ENCODE results near the gene KLHL21. TPM values are rescaled to one million over a fixed set of nuclear protein-coding genes. Genes with fewer than 3 reads are reported as not detected.

Gene KLHL21
- total and polyA plus RNA-seq, 9 of the 15 experiments (the other 6 are each of a cell fraction or from before 2014, with no cell fraction given) = 2.1 to 42.1 (median 17.5) TPM

- peak; percentile 90 for TF ChIP-seq ARID4B (CRISPR knock-in tag; IDR thresholded peaks at IDR 0.05)
- peak; percentile 63; the same call in 1 of the 2 replicates for TF ChIP-seq BACH1 (tag; IDR thresholded peaks at IDR 0.05)
- 0 out of 2 replicates have a peak, but pooled peaks have one; percentile 19 for TF ChIP-seq ARID1B (IDR thresholded peaks at IDR 0.05)
- TF ChIP-seq HMG20B (CRISPR knock-in tag; IDR thresholded peaks at IDR 0.05) = 0 out of 2 replicates have a peak, but pooled peaks have one; percentile 25
- TF ChIP-seq ZBTB11 (CRISPR knock-in tag; IDR thresholded peaks at IDR 0.05) = peak in 2 of 3 experiments; percentile 9 to 65; a peak in 1 of 6 replicates
- peak; percentile 82 for TF ChIP-seq LCOR (CRISPR knock-in tag; IDR thresholded peaks at IDR 0.05)
- no peak for TF ChIP-seq E2F4 (CRISPR knock-in tag; IDR thresholded peaks at IDR 0.05; ENCODE audit: low read depth)
- peak; percentile 79; the same call in 1 of the 2 replicates for TF ChIP-seq ZBTB17 (CRISPR knock-in tag; IDR thresholded peaks at IDR 0.05)
- TF ChIP-seq GTF2E2 (tag; IDR thresholded peaks at IDR 0.05) = 0 out of 2 replicates have a peak, but pooled peaks have one; percentile 0
- TF ChIP-seq RBM17 (IDR thresholded peaks at IDR 0.05; ENCODE audit: borderline replicate concordance, low read depth, low read length) = no peak
- peak; percentile 98 for TF ChIP-seq BRD4 (IDR thresholded peaks at IDR 0.05)
- TF ChIP-seq TEAD4 (IDR thresholded peaks at IDR 0.05; ENCODE audit: low read length) = peak; percentile 45; the same call in 1 of the 2 replicates
- TF ChIP-seq TEAD4 (CRISPR knock-in tag; IDR thresholded peaks at IDR 0.05; ENCODE audit: borderline replicate concordance) = no peak; the same call in 1 of the 2 replicates
- peak; percentile 81 for TF ChIP-seq USF2 (CRISPR knock-in tag; IDR thresholded peaks at IDR 0.05)
- TF ChIP-seq ZNF41 (CRISPR knock-in tag; conservative IDR thresholded peaks at IDR 0.05) = peak; percentile 71; the same call in 1 of the 2 replicates
- peak; percentile 97 for TF ChIP-seq L3MBTL2 (IDR thresholded peaks at IDR 0.05)
- TF ChIP-seq ELF2 (CRISPR knock-in tag; IDR thresholded peaks at IDR 0.05) = peak; percentile 91
- peak; percentile 68 for TF ChIP-seq POLR2G (IDR thresholded peaks at IDR 0.05; ENCODE audit: low read depth, low read length)
These were observed 1.4 kb upstream of the KLHL21 start (continued) for GRCh38 chr1:6603915-6604558.
